Mesenteric fat pad (tissue), 1 donor: ENCODE results near the gene PASK. TPM values are rescaled to one million over a fixed set of nuclear protein-coding genes. Genes with fewer than 3 reads are reported as not detected.

Experiments
- DNase-seq: peaks from one replicate; pipeline ENCODE4 v3.0.0-alpha.2; 2020; ENCODE audit warnings: low spot score
- total RNA-seq: library from RNA; stranded (reverse); fragmentation: NEBNext Ultra II Directional; extraction: Animal tissue kit (Norgen Biotek cat#: 25700); gene quantifications from one replicate; pipeline ENCODE4 v1.2.1, GENCODE V29; 2021
- donor health status: DM: yes; HTN: yes; CAD: no.

The PASK gene
- total RNA-seq, 1 donor from 2014 or later = 6.4 TPM

DNA sequence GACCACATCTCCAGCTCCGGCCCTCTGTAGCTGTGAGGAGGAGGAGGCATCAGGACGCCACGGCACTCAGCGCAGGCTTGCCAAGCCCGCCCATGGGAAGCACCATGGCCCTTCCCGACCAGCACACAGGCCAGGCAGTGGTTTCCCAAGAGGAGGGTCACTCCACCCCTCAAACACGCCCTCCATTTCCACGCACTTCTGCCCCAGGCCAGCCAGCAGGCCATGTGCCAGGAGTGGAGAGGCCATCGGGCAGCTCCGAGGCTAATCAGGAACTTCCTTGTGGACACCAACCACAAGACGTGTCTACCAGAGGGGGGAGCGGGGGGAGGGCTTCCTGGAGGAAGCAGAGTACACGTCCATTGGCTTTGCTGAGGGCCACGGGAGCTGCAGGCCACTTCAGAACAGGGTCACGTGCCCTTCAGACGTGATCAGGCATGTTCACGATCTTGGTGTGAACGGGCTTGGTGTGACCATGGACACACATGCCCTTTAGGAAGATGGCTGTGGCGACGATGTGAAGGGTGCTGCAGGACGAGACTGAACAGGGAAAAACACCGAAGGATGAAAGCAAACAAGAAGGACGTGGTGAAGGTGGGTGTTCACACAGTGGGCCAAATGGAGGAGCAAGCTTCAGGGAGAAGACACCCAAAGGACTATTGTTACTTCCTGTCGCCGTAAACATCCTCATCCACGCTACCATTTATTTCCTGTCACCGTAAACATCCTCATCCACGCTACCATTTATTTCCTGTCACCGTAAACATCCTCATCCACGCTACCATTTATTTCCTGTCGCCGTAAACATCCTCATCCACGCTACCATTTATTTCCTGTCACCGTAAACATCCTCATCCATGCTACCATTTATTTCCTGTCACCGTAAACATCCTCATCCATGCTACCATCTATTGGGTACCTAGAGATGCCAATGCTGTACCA lies 40.7 kb downstream of the PASK start:
- DNase-seq = peak; percentile 76

DNA sequence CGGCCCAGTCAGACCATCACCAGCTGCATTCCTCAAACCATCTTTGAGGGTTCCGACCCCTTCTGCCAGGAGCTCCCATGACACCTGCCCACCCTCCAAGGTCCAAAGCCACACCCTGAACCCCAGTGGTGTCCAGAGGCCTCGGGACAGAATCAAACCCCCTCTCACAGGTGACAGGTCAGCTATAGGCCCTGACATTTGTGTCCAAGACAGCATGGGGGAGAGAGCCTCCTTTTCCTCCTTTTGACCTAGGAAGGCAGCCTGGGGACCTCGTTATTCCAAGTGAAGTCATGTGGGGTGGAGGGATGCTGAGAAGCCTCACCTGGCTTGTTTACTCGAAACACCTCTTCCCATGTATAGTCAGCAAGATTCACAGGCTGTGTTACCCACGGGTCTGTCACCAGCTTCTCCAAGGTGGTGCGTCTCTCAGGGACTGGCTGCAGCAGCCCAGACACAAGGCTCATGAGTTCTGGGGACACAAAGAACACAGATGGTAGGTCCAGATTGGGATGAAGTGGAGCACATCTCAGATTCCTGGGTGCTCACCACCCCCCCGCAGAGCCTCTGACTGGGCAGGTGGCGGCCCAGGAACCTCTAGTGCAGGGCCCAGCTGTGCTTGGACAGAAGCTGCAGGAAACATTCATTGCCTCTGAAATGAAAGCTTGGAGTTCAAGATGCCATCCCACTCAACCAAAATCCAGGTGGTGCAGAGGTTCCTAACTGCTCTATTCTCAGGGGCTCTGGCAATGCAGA lies 42.1 kb downstream of the PASK start:
- DNase-seq = peak; percentile 68

DNA sequence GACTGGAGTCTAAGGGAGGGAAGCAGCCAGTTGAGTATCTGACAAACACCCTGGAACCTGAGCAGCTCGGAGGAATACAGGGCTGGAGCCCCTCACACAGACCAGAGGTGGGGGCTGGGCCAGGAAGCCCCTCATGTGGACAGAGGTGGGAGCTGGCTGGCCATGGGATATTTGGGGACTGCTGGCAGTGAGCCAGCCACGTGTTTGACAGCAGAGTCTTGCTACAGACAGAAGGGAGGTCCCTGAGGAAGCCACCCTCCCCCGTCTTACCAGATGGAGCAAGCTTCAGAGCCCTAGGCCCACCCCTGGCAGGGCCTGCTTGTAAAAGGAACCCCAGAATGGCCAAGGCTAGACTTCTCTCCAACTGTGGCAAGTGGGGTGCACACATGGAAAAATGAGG lies 43.6 kb downstream of the PASK start:
- peak; percentile 71 for DNase-seq

DNA sequence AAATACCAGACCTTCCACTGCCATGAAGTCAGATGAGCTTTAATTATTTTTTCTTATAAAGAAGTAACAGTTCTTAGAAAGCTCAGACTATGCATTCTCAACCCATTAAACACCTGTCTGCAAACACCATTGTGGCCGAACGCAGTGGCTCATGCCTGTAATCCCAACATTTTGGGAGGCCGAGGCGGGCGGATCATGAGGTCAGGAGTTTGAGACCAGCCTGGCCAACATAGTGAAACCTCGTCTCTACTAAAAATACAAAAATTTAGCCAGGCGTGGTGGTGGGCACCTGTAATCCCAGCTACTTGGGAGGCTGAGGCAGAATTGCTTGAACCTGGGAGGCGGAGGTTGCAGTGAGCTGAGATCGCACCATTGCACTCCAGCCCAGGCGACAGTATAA lies 44.7 kb downstream of the PASK start:
- peak; percentile 62 for DNase-seq

DNA sequence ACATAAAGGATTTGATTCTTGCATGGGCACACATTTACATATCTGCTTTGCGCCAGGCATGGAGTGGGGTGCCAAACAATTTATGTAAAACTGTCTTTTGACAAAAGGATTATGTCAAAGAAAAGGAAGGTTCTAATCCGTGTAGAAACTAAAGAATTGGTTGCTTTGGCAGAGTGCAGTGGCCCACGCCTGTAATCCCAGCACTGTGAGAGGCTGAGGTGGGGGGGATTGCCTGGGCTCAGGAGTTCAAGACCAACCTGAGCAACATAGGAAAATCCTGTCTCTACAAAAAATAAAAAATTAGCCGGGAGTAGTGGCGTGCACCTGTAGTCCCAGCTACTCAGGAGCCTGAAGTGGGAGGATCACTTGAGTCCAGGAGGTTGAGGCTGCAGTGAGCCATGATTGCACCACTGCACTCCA lies 46.1 kb downstream of the PASK start:
- peak; percentile 22 for DNase-seq

DNA sequence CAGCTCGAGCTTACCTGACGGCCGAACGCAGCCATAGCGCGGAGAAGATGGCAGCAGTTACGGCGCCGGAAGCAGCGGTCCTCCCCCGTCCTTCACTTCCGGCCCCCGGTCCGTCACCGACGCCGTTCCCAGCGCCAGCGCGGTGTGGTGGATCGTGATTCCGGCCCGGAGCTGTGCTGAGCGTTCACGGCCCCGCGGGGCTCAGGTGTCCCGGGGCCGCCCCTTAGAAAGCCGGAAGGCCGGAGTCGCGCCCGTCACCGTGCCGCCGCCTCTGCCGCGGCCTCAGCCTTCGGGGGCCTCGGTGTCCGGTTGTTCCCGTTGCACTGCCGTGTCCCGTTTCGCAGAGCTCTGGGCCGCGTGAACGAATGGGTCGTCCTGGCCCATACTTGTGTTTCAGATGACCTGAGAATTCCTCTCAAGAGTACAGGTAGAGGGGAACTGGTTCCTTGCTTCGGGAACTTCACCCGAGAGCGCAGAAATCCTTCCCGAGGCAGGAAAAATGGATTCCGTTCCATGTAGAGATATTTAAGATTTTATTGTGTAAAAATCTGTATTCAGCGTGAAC lies 47.0 kb downstream of the PASK start, which contains the start of gene MTERF4:
MTERF4 (minus strand) TSS at position 49 of the 565 bp plus-strand sequence; CDS start at position 35, 14 bp downstream.
- peak; percentile 96 for DNase-seq

DNA sequence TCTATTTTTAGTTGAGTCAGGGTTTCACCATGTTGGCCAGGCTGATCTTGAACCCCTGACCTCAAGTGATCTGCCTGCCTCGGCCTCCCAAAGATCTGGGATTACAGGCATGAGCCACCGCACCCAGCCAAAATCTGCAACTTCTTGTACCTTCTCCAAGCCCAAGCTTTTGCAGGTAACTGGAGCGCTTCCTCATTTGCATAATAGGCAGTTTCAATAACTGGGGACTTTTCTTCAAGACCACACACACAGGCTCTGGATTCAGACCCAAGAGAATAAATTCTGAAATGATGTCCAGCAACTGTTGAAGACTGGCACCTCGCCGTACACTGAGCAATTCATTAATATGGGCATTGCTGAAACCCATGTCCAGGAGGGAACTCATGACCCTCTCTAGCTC lies 50.0 kb downstream of the PASK start:
- DNase-seq = peak; percentile 43

DNA sequence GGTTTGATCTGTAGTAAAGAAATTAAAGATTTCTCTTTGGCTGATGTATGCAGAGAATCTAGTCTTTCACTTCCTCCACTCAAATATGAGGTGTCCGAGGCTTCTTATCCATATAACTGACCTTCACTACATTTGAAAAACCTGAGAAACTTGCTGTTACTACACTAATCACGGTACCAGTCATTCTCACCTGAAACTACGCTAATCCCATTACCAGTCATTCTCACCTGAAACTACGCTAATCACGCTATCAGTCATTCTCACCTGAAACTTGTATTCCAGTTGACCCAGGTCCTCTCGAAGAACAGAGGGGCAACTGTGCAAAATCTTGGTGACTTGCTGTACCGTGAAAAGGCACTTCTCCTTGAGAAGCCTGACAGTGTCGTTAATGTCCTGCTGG lies 52.3 kb downstream of the PASK start:
- DNase-seq = no peak

DNA sequence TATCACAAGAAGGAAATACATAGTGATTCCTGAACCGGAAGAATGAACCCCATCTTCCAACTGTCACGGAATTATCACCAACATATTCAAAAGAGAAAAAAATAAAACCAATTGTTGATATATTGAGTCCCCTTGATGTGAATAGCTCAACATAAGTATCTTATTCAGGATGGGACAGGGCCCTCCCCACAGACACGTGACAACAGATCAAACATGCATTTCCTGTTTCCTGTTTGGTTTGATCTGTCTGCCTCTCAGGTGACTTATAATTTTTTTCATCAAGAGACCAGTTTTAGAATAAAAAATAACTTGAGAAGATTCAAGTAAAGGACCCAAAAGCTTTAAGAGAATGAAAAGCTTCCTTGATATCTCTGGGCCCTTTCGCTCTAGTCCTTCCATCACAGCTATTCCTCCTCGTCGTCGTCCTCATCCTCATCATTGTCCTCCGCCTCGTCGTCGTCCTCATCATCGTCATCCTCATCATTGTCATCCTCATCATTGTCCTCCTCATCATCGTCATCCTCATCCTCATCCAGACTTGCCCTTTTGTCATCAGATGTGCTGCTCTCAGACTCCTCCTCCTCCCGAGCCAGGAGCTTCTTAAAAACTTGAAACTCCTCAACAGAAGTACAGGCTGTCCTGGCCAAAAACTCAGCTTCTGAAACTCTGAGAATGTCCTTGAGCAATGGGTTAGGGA lies 53.5 kb downstream of the PASK start:
- peak; percentile 22 for DNase-seq

DNA sequence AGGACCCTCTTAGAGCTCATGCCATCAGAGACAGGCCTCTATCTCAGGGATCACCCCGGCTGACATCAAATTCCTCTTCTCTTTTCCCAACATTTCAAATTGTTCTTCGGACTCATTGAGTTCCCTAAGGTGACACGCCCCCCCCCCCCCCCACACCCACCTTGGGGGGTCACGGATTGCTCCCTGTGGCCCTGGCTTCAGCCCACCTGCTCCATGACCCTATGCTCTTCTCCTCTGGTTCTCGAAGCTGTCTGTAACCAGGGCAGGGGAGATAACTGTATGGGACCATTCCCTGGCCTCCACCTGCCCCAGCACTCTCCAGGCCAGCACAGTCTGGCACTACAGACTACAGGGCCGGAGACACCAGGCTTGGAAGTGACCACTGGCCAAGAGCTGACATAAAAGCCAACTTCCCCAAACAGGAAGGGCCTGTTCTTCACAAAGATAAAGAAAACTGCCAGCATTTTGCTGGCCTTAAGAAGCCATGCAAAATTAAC lies 54.3 kb downstream of the PASK start:
- peak; percentile 43 for DNase-seq

DNA sequence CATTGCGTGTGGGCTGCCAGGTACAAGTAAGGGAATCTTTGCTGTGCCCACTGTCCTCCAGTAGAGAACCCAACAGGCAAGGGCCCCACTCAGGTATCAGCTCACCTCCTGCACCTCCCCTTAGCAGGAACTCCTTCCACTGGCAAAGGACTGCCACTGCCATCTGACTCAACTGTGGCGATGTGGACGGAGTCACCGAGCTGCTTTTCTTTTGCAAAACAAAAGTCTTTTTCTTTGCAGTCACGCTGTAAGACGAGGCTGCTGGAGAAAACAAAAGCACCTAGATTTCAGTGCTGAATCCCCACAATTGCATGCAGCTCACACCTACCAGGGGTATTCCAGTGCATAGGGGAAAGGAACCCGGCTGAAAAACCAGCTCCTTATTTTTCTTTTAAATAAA lies 55.1 kb downstream of the PASK start:
- DNase-seq = peak; percentile 33

DNA sequence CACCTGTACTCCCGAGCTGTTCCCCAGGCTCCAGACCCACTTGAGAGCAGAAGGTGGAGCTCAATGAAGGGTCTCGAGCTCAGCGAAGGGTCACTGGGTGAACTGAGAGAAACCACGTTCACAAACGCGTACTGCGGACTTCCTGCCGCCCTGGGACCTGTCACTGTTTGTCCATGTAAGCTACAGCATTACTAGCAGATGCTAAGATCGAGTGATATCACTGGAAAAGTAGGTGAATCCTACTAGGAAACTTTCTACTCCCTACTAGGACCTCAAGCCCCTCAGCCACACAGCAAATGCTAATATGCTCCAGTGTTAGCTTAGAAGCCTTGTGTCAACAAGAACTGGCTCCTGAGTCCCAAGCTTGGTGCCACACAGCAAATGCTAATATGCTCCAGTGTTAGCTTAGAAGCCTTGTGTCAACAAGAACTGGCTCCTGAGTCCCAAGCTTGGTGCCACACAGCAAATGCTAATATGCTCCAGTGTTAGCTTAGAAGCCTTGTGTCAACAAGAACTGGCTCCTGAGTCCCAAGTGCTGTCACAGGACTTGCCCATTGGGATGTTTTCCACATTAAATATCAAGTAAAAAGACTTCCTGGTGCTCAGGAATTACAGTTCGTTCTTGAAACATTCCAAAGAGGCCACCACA lies 56.0 kb downstream of the PASK start:
- DNase-seq = peak; percentile 14

DNA sequence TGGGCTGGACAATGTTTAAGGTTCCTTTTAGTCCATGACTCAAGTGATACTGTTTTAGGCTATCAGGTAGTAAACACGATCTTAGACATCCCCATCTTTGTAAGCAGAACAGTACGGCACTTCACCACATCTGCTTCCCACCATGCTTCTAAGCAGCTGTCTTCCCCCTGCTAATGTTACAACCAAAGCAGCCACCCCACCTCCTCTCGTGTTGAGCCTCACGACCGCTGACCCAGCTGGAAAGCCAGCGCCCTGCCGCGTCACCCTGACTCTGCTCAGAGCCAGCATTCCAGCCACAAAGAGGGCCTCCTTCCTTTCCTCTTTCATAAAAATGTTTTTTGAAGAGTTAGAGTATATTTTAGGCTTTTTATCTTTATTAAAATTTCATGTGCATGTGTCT lies 56.6 kb downstream of the PASK start:
- DNase-seq = peak; percentile 73

DNA sequence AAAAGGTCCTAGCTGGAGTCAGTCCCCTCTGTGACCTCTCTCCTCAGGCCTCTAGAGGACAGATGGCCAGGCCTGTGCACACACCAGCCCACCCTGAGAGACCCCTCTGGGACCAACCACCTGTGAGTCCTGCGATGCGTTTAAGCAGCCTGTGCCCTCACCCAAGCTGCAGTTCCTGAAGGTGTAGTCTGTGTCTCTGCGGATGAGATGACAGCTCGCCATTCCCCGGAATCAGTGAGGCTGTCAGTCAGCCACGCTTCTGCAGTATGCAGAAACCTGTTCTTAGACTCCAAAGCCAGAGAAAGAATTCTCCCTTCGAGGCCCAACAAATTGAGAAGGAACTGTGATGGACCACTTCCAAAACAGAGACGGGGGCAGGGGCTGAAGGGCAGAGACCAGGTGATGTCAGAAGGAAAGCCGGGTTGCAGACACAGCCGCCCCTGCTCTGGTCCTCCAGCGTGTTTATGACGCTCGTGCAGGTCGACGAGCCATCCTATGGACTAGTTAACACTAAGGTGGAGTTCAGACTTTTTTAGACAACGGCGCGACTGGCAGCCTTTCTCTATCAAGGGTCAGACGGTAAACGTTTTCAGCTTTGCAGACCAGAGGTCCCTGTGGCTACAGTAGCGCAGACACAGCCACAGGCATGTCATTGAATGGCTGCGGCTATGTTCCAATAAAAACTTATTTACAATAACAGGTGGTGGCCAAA lies 57.4 kb downstream of the PASK start:
- peak; percentile 80 for DNase-seq

DNA sequence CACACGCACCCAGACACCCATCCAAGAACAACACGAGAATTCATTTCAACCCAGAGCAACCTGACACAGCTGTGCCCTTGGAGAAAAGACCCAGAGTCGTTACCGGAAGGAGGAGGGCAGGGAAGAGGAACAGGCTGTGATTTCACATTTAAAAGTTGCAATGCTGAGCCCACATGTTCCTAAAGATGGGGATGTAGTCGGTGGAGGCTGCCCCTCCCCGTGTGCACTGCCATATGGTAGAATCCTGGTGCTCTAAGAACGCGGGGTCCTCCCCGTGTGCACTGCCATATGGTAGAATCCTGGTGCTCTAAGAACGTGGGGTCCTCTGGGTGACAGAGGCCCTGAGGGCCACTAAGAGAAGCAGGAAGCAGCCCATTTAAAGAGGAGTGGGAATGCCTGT lies 58.1 kb downstream of the PASK start:
- peak; percentile 20 for DNase-seq

DNA sequence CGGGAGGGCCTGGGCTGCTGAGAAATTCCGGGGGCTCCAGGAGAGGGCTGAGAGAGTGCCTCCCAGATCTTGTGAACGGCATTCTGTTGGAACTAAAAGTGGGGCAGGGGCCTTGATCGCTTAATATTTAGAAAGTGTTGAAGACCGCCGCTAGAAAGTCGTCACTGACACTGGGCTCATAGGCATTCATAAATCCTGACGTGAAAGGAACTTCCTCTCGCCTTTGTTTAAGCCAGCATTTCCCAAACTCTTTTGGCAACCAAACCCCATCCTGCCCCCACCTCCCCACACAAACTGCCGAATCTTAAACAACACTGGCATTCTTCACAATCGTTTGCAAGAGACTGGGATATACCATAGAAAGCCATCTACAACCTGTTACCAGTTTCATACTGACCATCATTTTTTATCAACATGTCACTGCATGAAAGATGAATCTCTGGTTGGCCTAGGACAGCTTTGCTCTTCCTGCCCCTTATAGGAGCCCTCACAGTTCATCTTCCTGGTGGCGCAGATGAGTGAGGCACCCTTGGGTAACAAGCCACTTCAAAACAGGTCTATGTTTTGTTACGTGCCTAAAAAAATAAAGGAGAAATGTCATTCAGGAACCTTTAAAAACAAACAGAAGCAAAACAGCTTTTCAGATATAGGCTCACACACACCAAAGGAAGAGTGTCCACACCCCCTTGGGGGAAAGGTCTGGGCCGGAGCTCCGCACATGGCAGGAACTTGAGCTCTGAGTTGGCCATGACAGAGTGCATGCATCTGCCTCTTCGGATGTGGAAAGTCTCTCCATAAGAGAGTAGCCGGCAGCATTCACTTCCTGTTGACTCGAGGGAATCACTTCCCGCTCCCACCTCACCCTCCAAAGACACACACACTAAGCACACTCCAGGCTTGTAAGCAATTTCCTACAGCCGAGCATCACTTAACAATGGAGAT lies 60.2 kb downstream of the PASK start:
- DNase-seq = peak; percentile 30

DNA sequence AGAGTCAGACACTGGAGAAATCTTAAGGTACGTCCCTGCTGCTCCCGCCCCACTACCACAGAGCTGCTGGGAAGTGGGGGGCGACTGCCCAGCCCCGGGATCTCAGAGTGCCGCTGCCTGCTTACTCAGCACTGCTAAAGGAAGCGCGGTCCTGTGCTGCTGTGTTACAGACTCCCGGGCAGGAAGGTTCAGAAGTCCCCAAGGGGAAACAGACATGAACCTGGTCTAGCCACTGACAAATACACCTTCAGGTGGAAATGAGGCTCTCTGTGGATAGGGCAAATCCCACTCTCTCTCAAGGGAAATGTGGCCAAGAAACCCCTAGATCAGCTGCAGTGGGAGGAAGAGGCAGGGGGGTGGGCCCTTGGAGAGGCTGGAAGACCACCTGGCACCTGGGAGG lies 60.9 kb downstream of the PASK start:
- peak; percentile 72 for DNase-seq

DNA sequence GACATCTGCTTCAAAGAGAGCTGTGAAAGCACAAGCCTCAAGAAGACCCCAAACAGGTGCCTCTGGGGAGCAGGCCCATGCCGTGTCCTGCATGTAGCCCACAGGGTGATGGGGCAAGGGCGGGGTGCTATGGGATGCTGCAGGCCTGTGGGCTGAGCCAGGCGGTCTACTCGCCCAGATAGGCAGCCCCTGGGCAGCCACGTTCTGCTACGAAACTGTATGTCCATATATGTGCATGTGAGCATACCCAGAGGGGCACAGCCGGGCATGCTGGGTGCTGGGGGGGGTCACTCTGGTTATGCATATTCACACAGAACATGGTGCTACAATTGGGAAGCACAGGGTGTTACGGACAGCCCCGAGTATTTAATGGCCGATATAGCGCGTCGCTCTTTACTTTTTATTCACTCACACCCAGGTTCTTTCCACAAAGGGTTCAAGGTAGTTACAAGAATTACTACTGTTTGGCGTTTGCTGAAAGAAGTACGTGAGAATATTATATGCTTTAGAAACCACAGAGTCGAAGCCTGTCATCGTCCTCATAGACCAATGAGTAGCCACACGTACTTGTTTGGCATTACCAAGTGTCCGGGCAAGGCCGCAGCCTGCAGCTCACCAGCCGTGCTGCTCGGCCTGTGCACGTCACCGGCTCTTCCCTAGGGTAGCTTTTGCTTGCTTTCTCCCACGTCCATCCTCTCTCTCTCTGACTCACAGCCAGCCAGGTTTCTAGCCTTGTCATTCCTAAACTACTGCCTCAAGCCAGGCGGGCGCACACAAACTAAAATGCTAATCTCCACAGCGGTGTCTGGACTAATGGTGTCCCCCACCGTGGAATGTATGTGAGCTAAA lies 61.6 kb downstream of the PASK start:
- peak; percentile 83 for DNase-seq
